ENCODE data around the gene OCA2. TPM values are rescaled to one million over a fixed set of nuclear protein-coding genes. Genes with fewer than 3 reads are reported as not detected.

OCA2 gene
- total and polyA plus RNA-seq, 2 of the 4 experiments (the other 2 are of a cell fraction), result under 0.01 to 0.03 TPM

DNA sequence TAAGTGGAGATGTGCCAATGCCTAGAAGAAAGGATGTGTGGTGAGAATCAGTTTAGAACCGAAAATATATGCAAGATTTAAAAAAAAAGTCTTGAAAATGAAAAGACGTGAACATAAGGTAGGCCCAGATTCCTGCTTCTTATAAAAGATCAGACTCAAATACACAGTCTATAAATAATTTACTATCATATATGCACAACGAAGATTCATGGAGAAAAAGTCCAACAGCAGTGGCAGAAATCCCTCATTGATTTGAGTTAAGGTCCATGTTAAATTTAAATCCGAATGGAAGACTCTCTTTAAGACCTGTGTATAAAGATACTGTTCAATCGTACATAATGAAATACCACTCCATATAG is 227.2 kb downstream of the OCA2 start:
- in situ Hi-C loops (cut with MboI; ENCODE audit: low sequenced_read_pairs) (no loop called here), intact Hi-C loops (cut with micrococcal nuclease) (no loop called here), dilution Hi-C loops (cut with HindIII; ENCODE audit: low sequenced_read_pairs, unreplicated experiment) (no loop called here)
- Histone ChIP-seq H2AK9ac (replicated peaks; ENCODE audit: low read depth, low read length, poor library complexity) (no peak overlapping the region), H3K56ac (ENCODE audit: extremely low read depth, insufficient read depth, low read length) (no peak overlapping the region), H4K8ac (ENCODE audit: low read depth in 2 of 2, low read length in 2 of 2) (no peak overlapping the region), H3K27ac (ENCODE audit: insufficient read depth, low read length) (no peak overlapping the region), H3K9ac (ENCODE audit: low read depth, low read length) (no peak overlapping the region), H3K36me3 (ENCODE audit: control insufficient read depth, insufficient read depth, low read length) (no peaks in the 10 kb centered on the region), H4K91ac (ENCODE audit: insufficient read depth, low read depth, low read length) (no peak overlapping the region), H3K18ac (ENCODE audit: low read depth, low read length) (no peak overlapping the region), H3K4me1 (ENCODE audit: control insufficient read depth, insufficient read depth, low read length) (no peaks in the 10 kb centered on the region), H2BK5ac (ENCODE audit: low read depth, low read length, poor library complexity, severe bottlenecking) (no peak overlapping the region), H3K27me3 (ENCODE audit: control insufficient read depth, insufficient read depth, low read length) (no peaks in the 10 kb centered on the region), H2BK120ac (ENCODE audit: low read depth, low read length) (no peak overlapping the region), H3K9me1 (ENCODE audit: insufficient read depth, low read length) (no peaks in the 10 kb centered on the region), H3K4ac (ENCODE audit: low read depth, low read length) (no peak overlapping the region), H2AK5ac (ENCODE audit: low read depth, low read length) (no peak overlapping the region), H4K20me1 (ENCODE audit: insufficient read depth, low read length) (no peaks in the 10 kb centered on the region), H3K14ac (replicated peaks; ENCODE audit: low read depth, low read length) (no peak overlapping the region), H3K4me2 (ENCODE audit: low read depth, low read length) (no peak overlapping the region), H2BK15ac (ENCODE audit: low read depth, low read length) (no peak overlapping the region), H3K9me3 (ENCODE audit: control insufficient read depth, insufficient read depth, low read length) (peaks cover 10% of the 10 kb centered on the region), H3K4me3 (ENCODE audit: insufficient read depth, low read depth, low read length) (no peak overlapping the region), H2BK20ac (ENCODE audit: low read depth, low read length) (no peak overlapping the region), H3K23ac (ENCODE audit: low read depth, low read length) (no peak overlapping the region), H2AFZ (replicated peaks; ENCODE audit: low read length, poor library complexity) (no peak overlapping the region), H4K5ac (ENCODE audit: low read depth, low read length) (no peak overlapping the region), H3K79me1 (ENCODE audit: low read depth in 1 of 2, low read length in 2 of 2) (no peaks in the 10 kb centered on the region)
- ATAC-seq (ENCODE audit: low read depth), result no peak
- ChIA-PET POLR2A (ENCODE audit: unreplicated experiment) (no interaction called here), CTCF (no interaction called here)
- WGBS, 2 experiments (ENCODE audit: extremely low coverage in 2 of 2, insufficient read length in 1 of 2), result no CpG with 5 or more reads among the region's 5 CpGs
- TF ChIP-seq FOS (IDR thresholded peaks at IDR 0.05; ENCODE audit: low read depth, low read length), result no peak
- TF ChIP-seq, protein P1, sequence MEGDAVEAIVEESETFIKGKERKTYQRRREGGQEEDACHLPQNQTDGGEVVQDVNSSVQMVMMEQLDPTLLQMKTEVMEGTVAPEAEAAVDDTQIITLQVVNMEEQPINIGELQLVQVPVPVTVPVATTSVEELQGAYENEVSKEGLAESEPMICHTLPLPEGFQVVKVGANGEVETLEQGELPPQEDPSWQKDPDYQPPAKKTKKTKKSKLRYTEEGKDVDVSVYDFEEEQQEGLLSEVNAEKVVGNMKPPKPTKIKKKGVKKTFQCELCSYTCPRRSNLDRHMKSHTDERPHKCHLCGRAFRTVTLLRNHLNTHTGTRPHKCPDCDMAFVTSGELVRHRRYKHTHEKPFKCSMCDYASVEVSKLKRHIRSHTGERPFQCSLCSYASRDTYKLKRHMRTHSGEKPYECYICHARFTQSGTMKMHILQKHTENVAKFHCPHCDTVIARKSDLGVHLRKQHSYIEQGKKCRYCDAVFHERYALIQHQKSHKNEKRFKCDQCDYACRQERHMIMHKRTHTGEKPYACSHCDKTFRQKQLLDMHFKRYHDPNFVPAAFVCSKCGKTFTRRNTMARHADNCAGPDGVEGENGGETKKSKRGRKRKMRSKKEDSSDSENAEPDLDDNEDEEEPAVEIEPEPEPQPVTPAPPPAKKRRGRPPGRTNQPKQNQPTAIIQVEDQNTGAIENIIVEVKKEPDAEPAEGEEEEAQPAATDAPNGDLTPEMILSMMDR (conservative IDR thresholded peaks at IDR 0.05; ENCODE audit: low read depth, low read length), result no peak
- no peak for TF ChIP-seq RCOR1 (IDR thresholded peaks at IDR 0.05; ENCODE audit: insufficient replicate concordance, low read length)
- TF ChIP-seq CEBPB (IDR thresholded peaks at IDR 0.05; ENCODE audit: low read depth, low read length), result no peak
- TF ChIP-seq MAFK (IDR thresholded peaks at IDR 0.05; ENCODE audit: low read depth, low read length), result no peak
- no peak for TF ChIP-seq MXI1 (IDR thresholded peaks at IDR 0.05; ENCODE audit: borderline replicate concordance, low read depth, low read length)
- no peak for TF ChIP-seq POLR2A (IDR thresholded peaks at IDR 0.05; ENCODE audit: low read depth, low read length)
- no peak for TF ChIP-seq SMC3 (IDR thresholded peaks at IDR 0.05; ENCODE audit: low read depth, low read length)
- TF ChIP-seq, protein P2, sequence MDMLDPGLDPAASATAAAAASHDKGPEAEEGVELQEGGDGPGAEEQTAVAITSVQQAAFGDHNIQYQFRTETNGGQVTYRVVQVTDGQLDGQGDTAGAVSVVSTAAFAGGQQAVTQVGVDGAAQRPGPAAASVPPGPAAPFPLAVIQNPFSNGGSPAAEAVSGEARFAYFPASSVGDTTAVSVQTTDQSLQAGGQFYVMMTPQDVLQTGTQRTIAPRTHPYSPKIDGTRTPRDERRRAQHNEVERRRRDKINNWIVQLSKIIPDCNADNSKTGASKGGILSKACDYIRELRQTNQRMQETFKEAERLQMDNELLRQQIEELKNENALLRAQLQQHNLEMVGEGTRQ (IDR thresholded peaks at IDR 0.05; ENCODE audit: low read depth, low read length), result no peak
- no peak for TF ChIP-seq CHD1 (IDR thresholded peaks at IDR 0.05; ENCODE audit: low read depth, low read length)
- TF ChIP-seq RFX5 (IDR thresholded peaks at IDR 0.05; ENCODE audit: low read depth, low read length), result no peak
- no peak for TF ChIP-seq NFE2L2 (IDR thresholded peaks at IDR 0.05; ENCODE audit: low read depth, low read length)
- TF ChIP-seq MAZ (IDR thresholded peaks at IDR 0.05; ENCODE audit: borderline replicate concordance, low read depth, low read length), result no peak
- no peak for TF ChIP-seq RAD21 (IDR thresholded peaks at IDR 0.05; ENCODE audit: low read length)
- no peak for TF ChIP-seq BHLHE40 (IDR thresholded peaks at IDR 0.05; ENCODE audit: low read depth, low read length)
- TF ChIP-seq, protein P3, sequence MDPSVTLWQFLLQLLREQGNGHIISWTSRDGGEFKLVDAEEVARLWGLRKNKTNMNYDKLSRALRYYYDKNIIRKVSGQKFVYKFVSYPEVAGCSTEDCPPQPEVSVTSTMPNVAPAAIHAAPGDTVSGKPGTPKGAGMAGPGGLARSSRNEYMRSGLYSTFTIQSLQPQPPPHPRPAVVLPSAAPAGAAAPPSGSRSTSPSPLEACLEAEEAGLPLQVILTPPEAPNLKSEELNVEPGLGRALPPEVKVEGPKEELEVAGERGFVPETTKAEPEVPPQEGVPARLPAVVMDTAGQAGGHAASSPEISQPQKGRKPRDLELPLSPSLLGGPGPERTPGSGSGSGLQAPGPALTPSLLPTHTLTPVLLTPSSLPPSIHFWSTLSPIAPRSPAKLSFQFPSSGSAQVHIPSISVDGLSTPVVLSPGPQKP (IDR thresholded peaks at IDR 0.05; ENCODE audit: borderline replicate concordance, low read depth, low read length), result no peak
- BruUV-seq (replicated peaks), result no TSS peak
- no peak for DNase-seq

All from IMR-90 (cell line).